OCI-LY3 (cell line): Measurements from ENCODE around the gene DDX5.
"Not testable (repeated sequence)": the region's sequence is repeated elsewhere in the genome, so short reads cannot be mapped to it uniquely, and the experiment has no call there.

Experiments
- EZH2phosphoT487 ChIP-seq: fragments of 200-600 bp; shearing (Covaris generic); IDR thresholded peaks from 2 replicates; pipeline ENCODE4 v1.6.1; 2018; ENCODE audit warnings: antibody characterized with exemption, mixed run types, low read depth
- TF ChIP-seq, protein P1 (sequence below): fragments of 200-600, 300-600 bp; sonication (generic); IDR thresholded peaks from 2 replicates; pipeline ENCODE4 v1.5.1; 2014; ENCODE audit warnings: antibody characterized with exemption, low read length, low read depth

DNA sequence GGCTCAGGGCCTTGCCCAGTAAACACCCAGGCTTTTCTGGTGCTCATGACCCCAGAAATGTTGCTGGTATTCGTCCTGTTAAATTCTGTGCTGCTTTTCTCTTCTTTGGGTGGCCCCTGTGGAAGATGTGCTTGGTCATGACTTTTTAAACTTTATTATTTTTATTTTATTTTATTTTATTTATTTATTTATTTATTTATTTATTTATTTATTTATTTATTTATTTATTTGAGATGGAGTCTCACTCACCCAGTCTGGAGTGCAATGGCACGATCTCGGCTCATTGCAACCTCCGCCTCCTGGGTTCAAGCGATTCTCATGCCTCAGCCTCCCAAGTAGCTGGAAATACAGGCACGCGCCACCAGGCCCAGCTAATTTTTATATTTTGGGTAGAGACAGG is 46.3 kb downstream of the DDX5 start:
- TF ChIP-seq, protein P1, sequence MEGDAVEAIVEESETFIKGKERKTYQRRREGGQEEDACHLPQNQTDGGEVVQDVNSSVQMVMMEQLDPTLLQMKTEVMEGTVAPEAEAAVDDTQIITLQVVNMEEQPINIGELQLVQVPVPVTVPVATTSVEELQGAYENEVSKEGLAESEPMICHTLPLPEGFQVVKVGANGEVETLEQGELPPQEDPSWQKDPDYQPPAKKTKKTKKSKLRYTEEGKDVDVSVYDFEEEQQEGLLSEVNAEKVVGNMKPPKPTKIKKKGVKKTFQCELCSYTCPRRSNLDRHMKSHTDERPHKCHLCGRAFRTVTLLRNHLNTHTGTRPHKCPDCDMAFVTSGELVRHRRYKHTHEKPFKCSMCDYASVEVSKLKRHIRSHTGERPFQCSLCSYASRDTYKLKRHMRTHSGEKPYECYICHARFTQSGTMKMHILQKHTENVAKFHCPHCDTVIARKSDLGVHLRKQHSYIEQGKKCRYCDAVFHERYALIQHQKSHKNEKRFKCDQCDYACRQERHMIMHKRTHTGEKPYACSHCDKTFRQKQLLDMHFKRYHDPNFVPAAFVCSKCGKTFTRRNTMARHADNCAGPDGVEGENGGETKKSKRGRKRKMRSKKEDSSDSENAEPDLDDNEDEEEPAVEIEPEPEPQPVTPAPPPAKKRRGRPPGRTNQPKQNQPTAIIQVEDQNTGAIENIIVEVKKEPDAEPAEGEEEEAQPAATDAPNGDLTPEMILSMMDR, result not testable (repeated sequence)
- TF ChIP-seq EZH2phosphoT487, result not testable (repeated sequence)
